Measurements from ENCODE around the gene HOXA2.

Gene HOXA2

GRCh38 chr7:27071622-27072390 lies 30.7 kb downstream of the HOXA2 start:
- TF ChIP-seq POLR2A (IDR thresholded peaks at IDR 0.05; ENCODE audit: low read depth, low read length) (no peak), TAF1 (IDR thresholded peaks at IDR 0.05; ENCODE audit: borderline replicate concordance, low read depth, low read length) (no peak), POLR2AphosphoS5 (IDR thresholded peaks at IDR 0.05; ENCODE audit: low read depth, low read length) (no peak)
- no peak for DNase-seq (ENCODE audit: insufficient read length)
- FAIRE-seq = no peak

- TF ChIP-seq POLR2A (IDR thresholded peaks at IDR 0.05; ENCODE audit: low read depth, low read length) (no peak), POLR2AphosphoS5 (IDR thresholded peaks at IDR 0.05; ENCODE audit: low read depth, low read length) (no peak), TAF1 (IDR thresholded peaks at IDR 0.05; ENCODE audit: borderline replicate concordance, low read depth, low read length) (no peak)
- no peak for DNase-seq (ENCODE audit: insufficient read length)
- no peak for FAIRE-seq
Observed at GRCh38 chr7:27068259-27068658, 34.2 kb downstream of the HOXA2 start.

GRCh38 chr7:27066148-27066547 lies 36.3 kb downstream of the HOXA2 start:
- DNase-seq (ENCODE audit: insufficient read length) = no peak

GRCh38 chr7:27065709-27066108 lies 36.8 kb downstream of the HOXA2 start:
- TF ChIP-seq POLR2A (IDR thresholded peaks at IDR 0.05; ENCODE audit: low read depth, low read length) = no peak
- TF ChIP-seq TAF1 (IDR thresholded peaks at IDR 0.05; ENCODE audit: borderline replicate concordance, low read depth, low read length) = no peak
- no peak for TF ChIP-seq POLR2AphosphoS5 (IDR thresholded peaks at IDR 0.05; ENCODE audit: low read depth, low read length)
- FAIRE-seq = no peak
- DNase-seq (ENCODE audit: insufficient read length) = no peak

More at GRCh38 chr7:27066148-27066547, 36.3 kb downstream of the HOXA2 start:
- no peak for FAIRE-seq
- no peak for TF ChIP-seq POLR2A (IDR thresholded peaks at IDR 0.05; ENCODE audit: low read depth, low read length)
- TF ChIP-seq TAF1 (IDR thresholded peaks at IDR 0.05; ENCODE audit: borderline replicate concordance, low read depth, low read length) = no peak
- TF ChIP-seq POLR2AphosphoS5 (IDR thresholded peaks at IDR 0.05; ENCODE audit: low read depth, low read length) = no peak

GRCh38 chr7:27064661-27065060 lies 37.8 kb downstream of the HOXA2 start:
- TF ChIP-seq POLR2A (IDR thresholded peaks at IDR 0.05; ENCODE audit: low read depth, low read length) (no peak), TAF1 (IDR thresholded peaks at IDR 0.05; ENCODE audit: borderline replicate concordance, low read depth, low read length) (no peak), POLR2AphosphoS5 (IDR thresholded peaks at IDR 0.05; ENCODE audit: low read depth, low read length) (no peak)
- FAIRE-seq (no peak), DNase-seq (ENCODE audit: insufficient read length) (no peak)

- TF ChIP-seq POLR2AphosphoS5 (IDR thresholded peaks at IDR 0.05; ENCODE audit: low read depth, low read length) (no peak), TAF1 (IDR thresholded peaks at IDR 0.05; ENCODE audit: borderline replicate concordance, low read depth, low read length) (no peak), POLR2A (IDR thresholded peaks at IDR 0.05; ENCODE audit: low read depth, low read length) (no peak)
- FAIRE-seq (no peak), DNase-seq (ENCODE audit: insufficient read length) (no peak)
Observed at GRCh38 chr7:27064159-27064558, 38.3 kb downstream of the HOXA2 start.

- no peak for FAIRE-seq
- TF ChIP-seq TAF1 (IDR thresholded peaks at IDR 0.05; ENCODE audit: borderline replicate concordance, low read depth, low read length) (no peak), POLR2AphosphoS5 (IDR thresholded peaks at IDR 0.05; ENCODE audit: low read depth, low read length) (no peak), POLR2A (IDR thresholded peaks at IDR 0.05; ENCODE audit: low read depth, low read length) (no peak)
Observed at GRCh38 chr7:27062946-27063345, 39.5 kb downstream of the HOXA2 start.

GRCh38 chr7:27053153-27053552 lies 49.3 kb downstream of the HOXA2 start:
- no peak for DNase-seq (ENCODE audit: insufficient read length)
- FAIRE-seq = no peak
- no peak for TF ChIP-seq POLR2A (IDR thresholded peaks at IDR 0.05; ENCODE audit: low read depth, low read length)
- TF ChIP-seq POLR2AphosphoS5 (IDR thresholded peaks at IDR 0.05; ENCODE audit: low read depth, low read length) = no peak
- no peak for TF ChIP-seq TAF1 (IDR thresholded peaks at IDR 0.05; ENCODE audit: borderline replicate concordance, low read depth, low read length)

More at GRCh38 chr7:27062946-27063345, 39.5 kb downstream of the HOXA2 start:
- no peak for DNase-seq (ENCODE audit: insufficient read length)

GRCh38 chr7:27051451-27051850 lies 51.0 kb downstream of the HOXA2 start:
- TF ChIP-seq TAF1 (IDR thresholded peaks at IDR 0.05; ENCODE audit: borderline replicate concordance, low read depth, low read length) (no peak), POLR2A (IDR thresholded peaks at IDR 0.05; ENCODE audit: low read depth, low read length) (no peak), POLR2AphosphoS5 (IDR thresholded peaks at IDR 0.05; ENCODE audit: low read depth, low read length) (no peak)
- no peak for FAIRE-seq
- DNase-seq (ENCODE audit: insufficient read length) = no peak

Data from GM12892 (cell line).